Activated naive CD8-positive, alpha-beta T cell treated with anti-CD3 and anti-CD28 coated beads, Interleukin-2, amount 50 U/mL, for 16 hours (primary cell): ENCODE measurements around the gene C22orf39.

Experiments
- DNase-seq: peaks from one replicate; pipeline ENCODE4 v3.0.0-alpha.2; 2020; ENCODE audit warnings: low read depth, low spot score

C22orf39 gene

DNA sequence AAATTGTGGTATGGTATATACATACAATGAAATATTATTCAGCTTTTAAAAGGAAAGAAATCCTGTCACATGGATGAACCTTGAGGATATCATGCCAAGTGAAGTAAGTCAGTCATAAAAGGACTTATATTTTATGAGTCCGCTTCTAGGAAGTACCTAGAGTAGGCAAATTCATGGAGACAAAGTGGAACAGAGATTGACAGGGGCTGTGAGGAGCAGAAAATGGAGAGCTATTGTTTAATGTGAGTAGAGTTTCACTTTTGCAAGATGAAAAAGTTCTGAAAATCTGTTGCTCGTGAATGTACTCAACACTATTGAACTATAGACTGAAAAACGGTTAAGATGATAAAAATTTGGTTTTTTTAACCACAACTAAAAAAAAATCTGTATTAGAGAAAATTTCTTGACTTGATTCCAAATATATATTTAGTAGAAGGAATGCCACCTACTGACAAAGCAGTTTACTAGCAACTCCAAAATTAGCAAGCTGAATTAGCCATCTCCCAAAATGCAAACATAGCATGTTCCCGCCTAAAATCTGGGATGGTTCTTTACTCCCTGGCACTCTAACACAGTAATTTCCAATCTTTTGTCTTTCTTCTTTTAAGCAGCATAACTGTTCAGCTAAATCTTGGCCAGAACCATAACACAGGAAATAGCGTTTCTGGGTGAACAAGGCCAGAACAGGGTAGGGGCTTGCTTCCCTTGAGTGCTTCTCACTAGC, 30.0 kb upstream of the C22orf39 start:
- DNase-seq: no peak

GRCh38 chr22:19476023-19476422, 28.5 kb upstream of the C22orf39 start:
- DNase-seq: no peak

DNA sequence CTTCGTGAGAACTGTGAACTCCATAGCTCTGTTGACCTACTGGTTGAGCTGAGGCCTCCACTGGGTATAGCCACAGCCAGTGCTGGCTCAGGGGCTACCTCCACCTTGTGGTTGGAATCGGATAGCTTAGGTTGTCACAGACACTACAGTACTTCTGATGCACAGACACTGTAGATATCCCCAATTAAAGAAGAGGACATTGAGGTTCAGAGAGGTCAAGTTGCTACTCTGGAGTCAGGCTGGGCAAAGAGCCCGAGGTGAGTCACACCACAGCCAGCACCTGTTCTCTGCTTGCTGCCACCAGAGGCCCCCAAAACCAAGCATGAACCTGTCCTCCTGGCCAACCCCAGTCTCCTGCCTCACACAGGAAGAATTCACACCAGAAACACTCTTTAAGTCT, 26.1 kb upstream of the C22orf39 start:
- DNase-seq: no peak

DNA sequence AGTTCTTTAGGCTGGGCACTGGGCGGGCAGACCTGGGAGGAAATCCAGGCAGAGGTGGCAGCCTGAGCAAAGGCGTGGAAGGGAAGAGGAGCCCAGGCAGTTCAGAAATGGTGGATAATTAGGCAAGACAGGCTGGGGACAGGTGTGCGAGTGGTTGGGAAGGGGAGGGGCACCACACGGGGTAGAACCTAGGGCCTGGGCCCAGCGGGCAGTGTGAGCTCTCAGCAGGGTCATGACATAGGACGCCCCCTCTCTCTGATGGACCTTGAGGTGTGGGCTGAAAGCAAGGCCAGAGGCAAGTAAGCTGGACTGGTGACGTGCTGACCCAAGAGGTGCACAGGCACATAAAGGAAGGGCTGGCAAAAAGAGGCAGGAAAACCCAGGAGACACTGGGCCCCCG, 24.7 kb upstream of the C22orf39 start:
- DNase-seq: no peak

- no peak for DNase-seq
These were observed 24.1 kb upstream of the C22orf39 start for GRCh38 chr22:19471572-19471971.

- no peak for DNase-seq
These were observed 22.5 kb upstream of the C22orf39 start for GRCh38 chr22:19470010-19470409.

DNA sequence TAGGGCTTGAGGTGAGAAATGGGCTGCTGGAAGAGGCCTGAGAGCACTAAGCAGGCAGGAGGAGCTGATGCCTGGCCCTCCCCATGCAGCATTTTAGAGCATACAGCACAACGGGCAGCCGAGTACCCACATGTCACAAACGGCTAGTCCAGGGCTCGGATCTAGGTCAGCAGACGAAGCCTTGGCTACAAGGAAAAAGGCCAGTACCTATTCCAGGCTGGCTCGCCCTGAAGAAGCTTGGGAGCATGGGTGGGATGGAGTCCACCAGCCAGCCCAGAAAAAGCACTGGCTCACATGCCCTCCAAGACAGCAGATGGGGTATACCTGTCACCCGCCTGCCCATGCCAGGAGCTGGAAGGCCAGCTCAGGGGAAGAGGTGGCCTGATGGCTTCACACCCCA, 21.9 kb upstream of the C22orf39 start:
- no peak for DNase-seq

DNA sequence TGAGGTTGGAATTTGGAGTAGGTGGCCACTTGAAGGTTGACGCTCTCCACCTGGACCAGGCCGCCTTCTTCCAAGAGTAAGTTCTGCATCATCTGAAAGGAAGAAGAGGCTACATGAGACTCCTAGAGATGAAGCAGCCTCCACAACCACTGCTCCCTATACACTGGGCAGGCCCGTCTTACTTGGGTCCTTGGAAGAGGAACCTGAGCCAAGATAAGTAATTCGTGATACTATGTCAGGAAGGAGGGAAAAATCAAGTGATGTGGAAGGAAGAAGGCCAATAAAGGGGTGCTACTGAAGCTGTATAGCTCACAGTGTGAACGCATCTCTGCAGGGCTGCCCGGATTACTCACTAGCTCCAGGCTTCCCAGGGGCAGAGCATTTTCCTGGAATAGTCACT, 20.4 kb upstream of the C22orf39 start:
- no peak for DNase-seq

DNA sequence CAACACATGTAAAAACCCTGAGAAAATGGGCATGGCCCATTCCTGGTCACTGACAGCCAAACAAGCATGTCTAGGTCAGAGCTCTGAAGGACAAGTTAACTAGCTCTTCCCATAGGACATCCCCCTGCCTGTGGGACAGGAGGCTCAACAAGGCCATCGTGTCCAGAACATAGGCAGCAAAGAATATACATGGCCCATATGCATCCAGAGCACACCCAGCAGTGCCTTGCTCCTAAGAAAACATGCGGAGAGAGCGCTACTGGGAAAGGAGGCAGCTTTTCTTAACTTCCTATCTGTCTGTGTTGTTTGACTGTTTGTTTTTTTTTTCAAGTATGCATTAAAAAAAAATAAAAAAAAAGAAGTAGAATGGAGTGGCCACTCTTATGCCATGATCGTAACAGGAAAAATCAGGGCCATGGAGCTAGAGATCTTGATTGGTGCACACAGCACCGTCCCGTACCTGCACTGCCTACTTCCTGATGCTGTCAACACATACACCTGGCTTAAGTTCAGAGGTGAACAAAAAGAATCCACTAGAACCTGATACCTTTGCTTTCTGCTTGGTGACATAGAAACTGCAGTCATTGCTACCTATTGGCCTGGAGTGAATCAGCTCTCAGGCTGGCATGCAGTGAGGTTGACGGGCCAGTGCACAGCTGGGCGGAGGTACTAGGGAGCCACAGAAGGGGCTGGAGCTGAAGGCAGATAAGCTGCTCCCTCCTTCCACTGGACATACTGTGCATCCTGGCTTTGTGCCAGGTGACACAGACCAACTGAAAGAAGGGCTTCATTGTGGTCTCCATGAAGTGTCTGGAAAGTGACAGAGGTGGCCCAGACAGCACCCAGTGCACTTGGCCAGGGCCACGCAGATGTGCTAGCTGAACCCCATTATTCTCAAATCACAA, 19.6 kb upstream of the C22orf39 start:
- DNase-seq: no peak

DNA sequence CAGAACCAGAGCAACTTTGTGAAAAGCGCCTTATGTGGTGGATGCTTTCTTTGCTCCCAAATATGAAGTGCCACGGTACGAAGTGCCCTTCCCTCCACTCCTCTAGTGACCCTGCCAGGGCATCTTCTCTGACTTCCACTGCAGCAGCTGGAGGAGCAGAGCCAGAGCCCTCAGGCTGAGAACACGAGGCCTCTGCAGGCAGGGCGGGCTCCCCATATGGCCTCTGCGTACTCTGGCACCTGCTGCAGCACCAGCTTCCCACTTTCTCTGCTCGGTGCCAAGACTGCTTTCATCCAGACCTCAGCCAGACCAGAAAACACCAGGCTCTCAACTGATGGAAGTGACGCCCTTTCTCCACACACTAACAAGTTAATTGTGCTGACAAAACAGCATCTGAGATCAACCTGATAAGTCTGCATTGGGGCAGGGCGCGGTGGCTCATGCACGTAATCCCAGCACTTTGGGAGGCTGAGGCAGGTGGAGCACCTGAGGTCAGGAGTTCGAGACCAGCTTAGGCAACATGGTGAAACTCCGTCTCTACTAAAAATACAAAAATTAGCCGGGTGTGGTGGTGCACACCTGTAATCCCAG, 18.7 kb upstream of the C22orf39 start:
- no peak for DNase-seq

DNA sequence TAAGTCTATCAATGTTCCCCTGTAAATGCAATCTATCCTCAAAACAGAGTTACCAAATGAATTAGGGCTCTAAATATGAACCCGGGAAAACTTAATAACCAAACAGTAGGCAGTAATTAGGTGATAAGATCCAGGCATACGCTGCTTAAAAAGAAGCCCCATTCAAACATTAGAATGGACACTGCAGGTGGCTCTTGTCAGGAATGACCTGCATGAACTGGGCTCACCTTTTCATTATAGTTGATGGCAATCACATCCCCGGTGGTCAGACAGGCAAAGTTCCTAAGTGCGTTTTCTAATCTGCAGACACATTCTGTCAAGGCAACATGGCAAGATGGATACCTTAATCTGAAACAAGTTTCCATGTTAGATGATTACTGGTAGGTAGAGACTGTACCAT, 17.5 kb upstream of the C22orf39 start:
- DNase-seq: no peak

- no peak for DNase-seq
These were observed 17.0 kb upstream of the C22orf39 start for GRCh38 chr22:19464546-19464945.

DNA sequence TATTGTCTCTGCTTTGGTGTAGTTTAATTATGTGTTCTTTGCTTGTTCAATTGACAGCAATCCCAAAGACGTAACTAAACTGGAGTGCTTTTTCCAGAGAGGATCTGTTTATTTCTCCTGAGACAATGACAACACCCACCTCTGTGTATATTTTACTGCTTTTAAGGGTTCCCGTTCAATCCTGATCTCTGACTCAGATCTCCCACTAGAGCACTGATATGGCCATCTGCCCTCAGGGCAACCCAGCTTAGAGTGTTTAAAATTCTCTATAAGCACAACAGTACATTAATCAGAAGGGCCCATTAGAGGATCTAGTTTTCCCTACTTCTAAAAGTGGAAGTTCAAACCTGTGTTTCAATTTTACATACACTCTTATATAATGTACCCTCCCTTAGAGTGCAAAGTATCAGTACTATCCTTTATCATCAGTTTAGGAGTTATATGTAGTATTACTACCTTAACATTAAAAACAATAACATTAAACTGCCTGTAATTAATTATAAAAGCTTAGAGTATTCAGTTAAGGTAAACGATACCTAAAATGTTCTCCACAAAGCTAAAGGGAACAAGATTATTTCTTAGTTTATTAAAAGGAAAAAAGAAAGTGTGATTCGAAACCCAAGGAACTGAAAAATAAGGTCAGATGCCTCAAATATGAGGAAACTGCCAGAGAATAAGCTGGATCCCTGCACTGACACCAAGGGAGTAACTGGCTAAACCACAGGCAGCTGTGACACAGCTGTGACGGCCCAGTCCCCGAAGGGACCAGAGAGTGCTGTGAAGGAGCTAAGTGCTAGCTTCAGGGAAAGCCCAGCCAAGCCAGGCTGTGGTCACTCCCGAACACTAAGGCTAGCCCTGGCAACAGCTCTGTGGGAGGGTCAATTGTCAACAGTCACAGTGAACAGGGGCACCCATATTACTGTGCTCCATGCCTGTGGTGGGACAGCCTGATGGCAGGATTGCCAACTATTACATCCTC, 16.3 kb upstream of the C22orf39 start:
- no peak for DNase-seq

GRCh38 chr22:19463008-19463407, 15.5 kb upstream of the C22orf39 start:
- no peak for DNase-seq

GRCh38 chr22:19461506-19461905, 14.0 kb upstream of the C22orf39 start:
- no peak for DNase-seq

- no peak for DNase-seq
These were observed 12.5 kb upstream of the C22orf39 start for GRCh38 chr22:19460036-19460435.

DNA sequence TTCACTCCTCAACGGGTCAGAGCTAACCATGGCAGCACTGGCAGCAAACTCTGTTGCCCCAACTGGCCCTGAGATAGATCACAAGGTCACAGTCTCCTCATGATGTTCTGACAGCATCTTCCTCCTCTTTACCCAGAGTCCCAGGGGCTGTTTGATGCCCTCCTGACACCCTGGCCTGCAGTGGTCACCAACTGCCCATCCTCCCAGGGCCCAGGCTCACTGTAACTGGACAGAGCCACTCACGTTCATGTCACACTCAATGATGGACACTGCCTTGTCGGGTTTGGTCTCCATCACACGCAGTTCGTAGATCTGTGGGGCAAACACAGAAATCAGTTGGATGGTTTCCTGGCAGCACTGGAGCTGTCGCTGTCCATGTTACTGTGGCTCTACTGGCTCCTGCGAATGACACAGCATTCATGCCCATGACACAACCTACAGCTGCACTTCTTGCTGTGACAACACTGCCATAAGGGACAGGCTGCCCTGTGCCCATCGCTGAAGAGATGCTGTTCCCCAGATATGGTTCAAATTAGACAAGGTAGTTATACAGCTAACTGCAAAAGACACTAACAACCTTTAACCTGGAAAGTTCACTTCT, 10.4 kb upstream of the C22orf39 start:
- DNase-seq: no peak

DNA sequence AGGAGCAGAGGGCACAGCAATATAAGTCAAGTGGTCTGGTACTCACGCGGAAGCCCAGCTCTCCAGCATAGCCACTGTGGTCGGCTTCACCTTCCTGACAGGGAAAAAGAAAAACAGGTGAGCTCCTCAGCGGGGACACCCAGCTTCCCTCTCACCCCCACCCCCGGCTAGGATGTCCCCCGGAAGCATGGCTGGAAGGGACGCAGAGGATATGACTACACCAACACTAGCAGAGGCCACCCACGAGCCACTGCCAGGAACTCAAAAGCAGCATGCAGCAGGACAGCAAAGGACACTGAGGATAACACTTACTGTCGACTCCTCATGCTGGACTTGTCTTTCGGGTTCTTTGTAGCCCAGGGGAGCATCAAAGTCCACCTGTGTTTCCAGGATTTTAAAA, 9.0 kb upstream of the C22orf39 start:
- DNase-seq: no peak

- DNase-seq: no peak
These were observed 8.3 kb upstream of the C22orf39 start for GRCh38 chr22:19455585-19456370.

GRCh38 chr22:19455033-19455432, 7.5 kb upstream of the C22orf39 start:
- no peak for DNase-seq
